OCI-LY1 (cell line): Measurements from ENCODE around the gene RBMS3.

Source experiments
- H2AFZ ChIP-seq: fragments of 200-600 bp; sonication (generic), shearing (Covaris generic); 2 replicates; pipeline ENCODE4 v1.6.0; 2014; ENCODE audit warnings: antibody characterized with exemption, mild to moderate bottlenecking, low read length
- H3F3A ChIP-seq: fragments of 200-600 bp; sonication (generic), shearing (Covaris generic); 2 replicates; pipeline ENCODE4 v1.6.0; 2014; ENCODE audit warnings: mild to moderate bottlenecking, antibody characterized with exemption, low read length, moderate library complexity; ENCODE audit not compliant: insufficient read depth
- H3K27ac ChIP-seq: fragments of 200-600 bp; sonication (generic); 2 replicates; pipeline ENCODE4 v1.5.1; 2014; ENCODE audit warnings: low read length, mixed run types, mild to moderate bottlenecking, low read depth; ENCODE audit not compliant: poor library complexity, severe bottlenecking
- H3K27me3 ChIP-seq: fragments of 200-600 bp; sonication (generic); 2 replicates; pipeline ENCODE4 v1.6.0; 2014; ENCODE audit warnings: antibody characterized with exemption, mild to moderate bottlenecking, low read length, moderate library complexity; ENCODE audit not compliant: insufficient read depth
- H3K36me3 ChIP-seq: fragments of 200-600 bp; sonication (generic); 2 replicates; pipeline ENCODE4 v1.6.1; 2014; ENCODE audit warnings: mild to moderate bottlenecking, antibody characterized with exemption, low read length, moderate library complexity, mixed read lengths; ENCODE audit not compliant: insufficient read depth
- H3K4me1 ChIP-seq: fragments of 200-600 bp; sonication (generic); 2 replicates; pipeline ENCODE4 v1.5.1; 2014; ENCODE audit warnings: mild to moderate bottlenecking, low read length, moderate library complexity; ENCODE audit not compliant: insufficient read depth, severe bottlenecking
- H3K4me2 ChIP-seq: fragments of 200-600 bp; sonication (generic), shearing (Covaris generic); 2 replicates; pipeline ENCODE4 v1.6.1; 2014; ENCODE audit warnings: low read length
- H3K4me3 ChIP-seq: fragments of 200-600 bp; sonication (generic); 2 replicates; pipeline ENCODE4 v1.5.1; 2014; ENCODE audit warnings: low read length, low read depth, mild to moderate bottlenecking, mixed read lengths; ENCODE audit not compliant: poor library complexity, severe bottlenecking
- H3K79me2 ChIP-seq: fragments of 200-600 bp; shearing (Covaris generic); 2 replicates; pipeline ENCODE4 v1.6.1; 2016; ENCODE audit warnings: mixed run types, low read length, mixed read lengths; ENCODE audit not compliant: insufficient read depth
- H3K9ac ChIP-seq: fragments of 200-600 bp; sonication (generic), shearing (Covaris generic); 2 replicates; pipeline ENCODE4 v1.6.1; 2014; ENCODE audit warnings: mild to moderate bottlenecking, low read length, mixed read lengths
- H3K9me2 ChIP-seq: fragments of 200-600 bp; sonication (generic), shearing (Covaris generic); 2 replicates; pipeline ENCODE4 v1.6.1; 2014; ENCODE audit warnings: low read depth, mild to moderate bottlenecking, low read length, mixed read lengths
- H3K9me3 ChIP-seq: fragments of 200-600 bp; shearing (Covaris generic); 2 replicates; pipeline ENCODE4 v1.6.1; 2014; ENCODE audit warnings: low read length, mixed read lengths
- H4K20me1 ChIP-seq: fragments of 200-600 bp; sonication (generic), shearing (Covaris generic); 2 replicates; pipeline ENCODE4 v1.6.0; 2016; ENCODE audit warnings: mild to moderate bottlenecking, low read length; ENCODE audit not compliant: insufficient read depth
- CTCF ChIP-seq: fragments of 200-600 bp; sonication (generic), shearing (Covaris generic); IDR thresholded peaks from 2 replicates; pipeline ENCODE4 v1.5.1; 2017; ENCODE audit warnings: mild to moderate bottlenecking, antibody characterized with exemption, low read length, moderate library complexity, mixed read lengths
- EZH2 ChIP-seq: fragments of 200-600 bp; sonication (generic), shearing (Covaris generic); IDR thresholded peaks from 2 replicates; pipeline ENCODE4 v1.8.0; 2017; ENCODE audit warnings: borderline replicate concordance, mixed run types, mild to moderate bottlenecking, antibody characterized with exemption, low read length, moderate library complexity, mixed read lengths

RBMS3 gene

GRCh38 chr3:29619676-29620075, 338.8 kb downstream of the RBMS3 start:
- Histone ChIP-seq H3F3A (no peaks in the 10 kb centered on the region), H3K9me3 (no peaks in the 10 kb centered on the region), H3K4me3 (no peak overlapping the region), H3K79me2 (no peaks in the 10 kb centered on the region), H2AFZ (no peak overlapping the region), H3K4me1 (peaks cover 30% of the 10 kb centered on the region), H3K9ac (no peak overlapping the region), H4K20me1 (no peaks in the 10 kb centered on the region), H3K36me3 (no peaks in the 10 kb centered on the region), H3K9me2 (no peaks in the 10 kb centered on the region), H3K27ac (no peak overlapping the region), H3K27me3 (no peaks in the 10 kb centered on the region), H3K4me2 (no peak overlapping the region)
- TF ChIP-seq EZH2, result no peak
- no peak for TF ChIP-seq CTCF

- no peak overlapping the region for H3K4me3 ChIP-seq
- H3K27me3 ChIP-seq, result no peaks in the 10 kb centered on the region
- H3K4me1 ChIP-seq, result peaks cover 26% of the 10 kb centered on the region
- no peak overlapping the region for H3K4me2 ChIP-seq
- no peak overlapping the region for H2AFZ ChIP-seq
- H3K9ac ChIP-seq, result no peak overlapping the region
- H3K79me2 ChIP-seq, result no peaks in the 10 kb centered on the region
- H3K9me2 ChIP-seq, result no peaks in the 10 kb centered on the region
- H3K27ac ChIP-seq, result no peak overlapping the region
- no peaks in the 10 kb centered on the region for H3K9me3 ChIP-seq
- 0 out of 2 replicates have a peak, but pooled peaks cover 4% of the 10 kb centered on the region for H3F3A ChIP-seq
- no peaks in the 10 kb centered on the region for H4K20me1 ChIP-seq
- TF ChIP-seq CTCF, result no peak
- no peak for TF ChIP-seq EZH2
- peaks cover 6% of the 10 kb centered on the region for H3K36me3 ChIP-seq
These were observed 346.6 kb downstream of the RBMS3 start for GRCh38 chr3:29627136-29628117.

GRCh38 chr3:29628795-29629194, 347.9 kb downstream of the RBMS3 start:
- peaks cover 26% of the 10 kb centered on the region for H3K4me1 ChIP-seq

More at GRCh38 chr3:29628795-29629194, 347.9 kb downstream of the RBMS3 start:
- Histone ChIP-seq H2AFZ (no peak overlapping the region), H3K79me2 (no peaks in the 10 kb centered on the region), H3K9me2 (no peaks in the 10 kb centered on the region), H3K9me3 (no peaks in the 10 kb centered on the region), H3F3A (0 out of 2 replicates have a peak, but pooled peaks cover 4% of the 10 kb centered on the region), H3K36me3 (peaks cover 6% of the 10 kb centered on the region), H4K20me1 (no peaks in the 10 kb centered on the region), H3K4me2 (no peak overlapping the region), H3K9ac (no peak overlapping the region), H3K27ac (no peak overlapping the region), H3K4me3 (no peak overlapping the region), H3K27me3 (no peaks in the 10 kb centered on the region)
- TF ChIP-seq EZH2 (no peak), CTCF (no peak)
